Astrocyte of the cerebellum (primary cell): ENCODE results near the gene CLN6.
"Not testable (repeated sequence)": the region's sequence is repeated elsewhere in the genome, so short reads cannot be mapped to it uniquely, and the experiment has no call there.

Source experiments
- DNase-seq: peaks from one replicate; pipeline ENCODE4 v3.0.0-alpha.2; 2011; ENCODE audit warnings: low read depth
- H3K4me3 ChIP-seq: 2 replicates; pipeline ENCODE4 v1.5.1; 2011; ENCODE audit warnings: mild to moderate bottlenecking, low read depth, low read length, moderate library complexity
- in situ Hi-C: cut with HindIII; loops from 2 replicates; pipeline ENCODE4 v1.10.0; 2017; ENCODE audit warnings: low sequenced_read_pairs
- TF ChIP-seq, protein P1 (sequence below): IDR thresholded peaks from 2 replicates; pipeline ENCODE4 v1.5.1; 2012; ENCODE audit warnings: low read length, low read depth, moderate library complexity, mild to moderate bottlenecking; ENCODE audit errors: missing control alignments

CLN6 gene

DNA sequence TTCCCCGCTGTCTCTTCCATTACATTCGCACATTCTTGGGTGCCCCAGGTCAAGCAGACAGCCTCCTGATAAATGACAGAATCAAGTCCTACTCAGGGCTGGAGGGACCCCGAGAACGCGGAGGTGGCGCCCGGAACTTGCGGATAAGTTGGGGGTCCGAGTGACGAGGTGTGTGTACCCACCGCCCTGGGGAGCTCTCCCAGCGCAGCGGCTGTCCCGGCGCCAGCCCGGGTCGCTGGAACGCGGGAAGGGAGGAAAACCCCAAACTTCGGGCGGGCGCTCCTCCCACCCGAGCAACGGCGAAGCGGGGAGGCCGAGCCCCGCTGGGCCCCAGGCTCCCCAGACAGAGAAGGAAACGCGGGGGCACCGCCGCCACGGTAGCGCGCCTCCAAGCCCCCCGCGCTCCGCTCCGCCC, 550 bp downstream of the CLN6 start:
- DNase-seq: no peak
- TF ChIP-seq, protein P1, sequence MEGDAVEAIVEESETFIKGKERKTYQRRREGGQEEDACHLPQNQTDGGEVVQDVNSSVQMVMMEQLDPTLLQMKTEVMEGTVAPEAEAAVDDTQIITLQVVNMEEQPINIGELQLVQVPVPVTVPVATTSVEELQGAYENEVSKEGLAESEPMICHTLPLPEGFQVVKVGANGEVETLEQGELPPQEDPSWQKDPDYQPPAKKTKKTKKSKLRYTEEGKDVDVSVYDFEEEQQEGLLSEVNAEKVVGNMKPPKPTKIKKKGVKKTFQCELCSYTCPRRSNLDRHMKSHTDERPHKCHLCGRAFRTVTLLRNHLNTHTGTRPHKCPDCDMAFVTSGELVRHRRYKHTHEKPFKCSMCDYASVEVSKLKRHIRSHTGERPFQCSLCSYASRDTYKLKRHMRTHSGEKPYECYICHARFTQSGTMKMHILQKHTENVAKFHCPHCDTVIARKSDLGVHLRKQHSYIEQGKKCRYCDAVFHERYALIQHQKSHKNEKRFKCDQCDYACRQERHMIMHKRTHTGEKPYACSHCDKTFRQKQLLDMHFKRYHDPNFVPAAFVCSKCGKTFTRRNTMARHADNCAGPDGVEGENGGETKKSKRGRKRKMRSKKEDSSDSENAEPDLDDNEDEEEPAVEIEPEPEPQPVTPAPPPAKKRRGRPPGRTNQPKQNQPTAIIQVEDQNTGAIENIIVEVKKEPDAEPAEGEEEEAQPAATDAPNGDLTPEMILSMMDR: no peak
- peak overlapping the region; percentile 81 for H3K4me3 ChIP-seq
- in situ Hi-C loops: no loop called here

GRCh38 chr15:68228143-68228970, 1.2 kb downstream of the CLN6 start:
- TF ChIP-seq, protein P1: no peak
- in situ Hi-C loops: no loop called here
- DNase-seq: no peak

DNA sequence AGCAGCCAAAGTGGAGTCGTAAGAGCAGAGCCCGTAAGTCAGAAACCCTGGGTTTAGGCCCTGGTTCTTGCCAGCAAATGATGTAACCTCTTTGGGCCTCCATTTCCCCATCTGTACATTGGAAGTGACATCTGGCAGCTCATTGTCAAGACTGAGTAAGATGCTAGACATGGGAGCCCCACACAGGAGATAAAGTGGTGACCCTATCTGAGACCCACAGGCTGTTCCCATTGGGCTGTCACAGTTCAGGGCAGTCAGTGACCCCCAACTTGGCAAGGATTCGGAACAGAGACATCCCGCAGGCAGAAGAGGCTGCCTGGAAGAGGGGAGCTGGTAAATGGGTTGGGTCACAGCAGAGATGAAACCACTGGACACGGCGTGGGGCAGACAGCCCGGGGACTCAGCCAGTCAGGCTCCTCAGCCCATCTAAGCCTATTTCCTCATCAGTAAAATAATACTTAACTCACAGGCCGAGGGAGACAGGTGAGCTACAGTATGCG, 1.8 kb downstream of the CLN6 start:
- DNase-seq: no peak
- no peak overlapping the region for H3K4me3 ChIP-seq
- TF ChIP-seq, protein P1: no peak
- in situ Hi-C loops: no loop called here

More at GRCh38 chr15:68228143-68228970, 1.2 kb downstream of the CLN6 start:
- H3K4me3 ChIP-seq: peak overlapping the region; percentile 81

DNA sequence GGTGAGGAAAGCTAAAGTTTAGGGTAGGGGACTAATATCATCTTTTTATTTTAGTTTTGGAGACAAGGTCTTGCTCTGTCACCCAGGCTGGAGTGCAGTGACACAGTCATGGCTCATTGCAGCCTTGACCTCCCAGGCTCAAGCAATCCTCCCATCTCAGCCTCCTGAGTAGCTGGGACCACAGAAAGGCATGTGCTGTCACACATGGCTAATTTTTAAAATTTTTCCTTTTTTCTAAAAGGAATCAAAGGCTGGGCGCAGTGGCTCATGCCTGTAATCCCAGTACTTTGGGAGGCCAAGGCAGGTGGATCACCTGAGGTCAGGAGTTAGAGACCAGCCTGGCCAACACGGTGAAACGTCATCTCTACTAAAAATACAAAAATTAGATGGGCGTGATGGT, 4.1 kb downstream of the CLN6 start:
- not testable (repeated sequence) for DNase-seq

GRCh38 chr15:68224546-68225250, 4.8 kb downstream of the CLN6 start:
- no peak overlapping the region for H3K4me3 ChIP-seq
- in situ Hi-C loops: no loop called here
- TF ChIP-seq, protein P1: no peak
- DNase-seq: no peak

More for the DNA sequence above, 4.1 kb downstream of the CLN6 start:
- in situ Hi-C loops, H3K4me3 ChIP-seq: not testable (repeated sequence)

DNA sequence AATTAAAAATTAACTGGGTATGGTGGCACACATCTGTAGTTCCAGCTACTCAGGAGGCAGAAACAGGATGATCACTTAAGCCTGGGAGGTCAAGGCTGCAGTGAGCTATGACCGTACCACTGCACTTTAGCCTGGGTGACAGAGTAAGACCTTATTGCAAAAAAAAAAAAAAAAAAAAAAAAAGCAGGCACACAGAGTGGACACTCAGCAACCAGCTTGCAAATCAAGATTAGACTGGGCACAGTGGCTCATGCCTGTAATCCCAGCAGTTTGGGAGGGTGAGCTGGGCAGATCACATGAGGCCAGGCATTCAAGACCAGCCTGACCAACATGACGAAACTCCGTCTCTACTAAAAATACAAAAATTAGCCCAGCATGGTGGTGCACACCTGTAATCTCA, 5.4 kb downstream of the CLN6 start:
- TF ChIP-seq, protein P1: no peak
- in situ Hi-C loops: no loop called here
- DNase-seq: no peak
- H3K4me3 ChIP-seq: no peak overlapping the region

DNA sequence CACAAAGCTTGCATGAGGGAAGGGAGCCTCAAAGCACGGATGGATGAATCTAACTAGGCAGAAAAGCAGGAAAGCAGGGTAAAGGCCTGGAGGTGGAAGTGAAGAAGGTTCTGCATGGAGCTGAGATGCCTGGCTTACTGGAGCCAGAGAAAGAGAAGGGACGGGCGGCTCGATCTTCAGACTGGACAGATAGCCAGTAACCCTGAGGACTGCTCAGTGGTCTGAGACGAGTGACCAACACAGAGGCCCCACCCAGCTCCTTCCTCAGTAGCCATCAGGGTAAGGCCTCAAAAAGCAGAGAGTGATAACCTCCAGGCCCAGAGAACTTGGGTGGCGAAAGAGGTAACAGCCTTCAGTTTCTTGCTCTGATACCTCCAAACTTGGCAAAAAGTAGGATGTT, 6.4 kb downstream of the CLN6 start:
- in situ Hi-C loops: no loop called here
- no peak overlapping the region for H3K4me3 ChIP-seq
- no peak for DNase-seq
- TF ChIP-seq, protein P1: no peak

DNA sequence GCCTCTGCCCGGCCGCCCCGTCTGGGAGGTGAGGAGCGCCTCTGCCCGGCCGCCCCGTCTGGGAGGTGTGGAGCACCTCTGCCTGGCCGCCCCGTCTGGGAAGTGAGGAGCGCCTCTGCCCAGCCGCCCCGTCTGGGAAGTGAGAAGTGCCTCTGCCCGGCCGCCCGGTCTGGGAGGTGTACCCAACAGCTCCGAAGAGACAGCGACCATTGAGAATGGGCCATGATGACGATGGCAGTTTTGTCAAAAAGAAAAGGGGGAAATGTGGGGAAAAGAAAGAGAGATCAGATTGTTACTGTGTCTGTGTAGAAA, 7.1 kb downstream of the CLN6 start:
- DNase-seq, H3K4me3 ChIP-seq, in situ Hi-C loops: not testable (repeated sequence)

- H3K4me3 ChIP-seq, in situ Hi-C loops, DNase-seq: not testable (repeated sequence)
Observed at GRCh38 chr15:68221530-68222431, 7.7 kb downstream of the CLN6 start.
